ENCODE measurements around the gene WBP1L. TPM values are rescaled to one million over a fixed set of nuclear protein-coding genes. Genes with fewer than 3 reads are reported as not detected.
"Not testable (repeated sequence)": the region's sequence is repeated elsewhere in the genome, so short reads cannot be mapped to it uniquely, and the experiment has no call there.

Gene WBP1L
- polyA plus RNA-seq, 1 donor = 44.8 TPM

DNA sequence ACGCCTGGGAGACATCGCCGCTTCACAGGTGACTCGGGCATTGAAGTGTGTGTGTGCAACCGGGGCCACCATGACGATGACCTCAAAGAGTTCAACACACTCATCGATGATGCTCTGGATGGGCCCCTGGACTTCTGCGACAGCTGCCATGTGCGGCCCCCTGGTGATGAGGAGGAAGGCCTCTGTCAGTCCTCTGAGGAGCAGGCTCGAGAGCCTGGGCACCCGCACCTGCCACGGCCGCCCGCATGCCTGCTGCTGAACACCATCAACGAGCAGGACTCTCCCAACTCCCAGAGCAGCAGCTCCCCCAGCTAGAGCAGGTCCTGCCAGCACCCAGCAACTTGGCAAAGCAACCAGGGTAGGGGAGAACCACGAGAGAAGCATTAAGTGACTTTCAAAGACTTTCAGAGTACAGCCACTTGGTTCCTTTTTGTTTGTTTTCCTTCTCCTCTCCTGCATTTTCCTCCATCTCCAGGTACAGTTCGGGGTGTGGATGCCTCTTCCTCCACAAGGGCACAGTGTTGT, 69.3 kb downstream of the WBP1L start:
- no peak for DNase-seq

DNA sequence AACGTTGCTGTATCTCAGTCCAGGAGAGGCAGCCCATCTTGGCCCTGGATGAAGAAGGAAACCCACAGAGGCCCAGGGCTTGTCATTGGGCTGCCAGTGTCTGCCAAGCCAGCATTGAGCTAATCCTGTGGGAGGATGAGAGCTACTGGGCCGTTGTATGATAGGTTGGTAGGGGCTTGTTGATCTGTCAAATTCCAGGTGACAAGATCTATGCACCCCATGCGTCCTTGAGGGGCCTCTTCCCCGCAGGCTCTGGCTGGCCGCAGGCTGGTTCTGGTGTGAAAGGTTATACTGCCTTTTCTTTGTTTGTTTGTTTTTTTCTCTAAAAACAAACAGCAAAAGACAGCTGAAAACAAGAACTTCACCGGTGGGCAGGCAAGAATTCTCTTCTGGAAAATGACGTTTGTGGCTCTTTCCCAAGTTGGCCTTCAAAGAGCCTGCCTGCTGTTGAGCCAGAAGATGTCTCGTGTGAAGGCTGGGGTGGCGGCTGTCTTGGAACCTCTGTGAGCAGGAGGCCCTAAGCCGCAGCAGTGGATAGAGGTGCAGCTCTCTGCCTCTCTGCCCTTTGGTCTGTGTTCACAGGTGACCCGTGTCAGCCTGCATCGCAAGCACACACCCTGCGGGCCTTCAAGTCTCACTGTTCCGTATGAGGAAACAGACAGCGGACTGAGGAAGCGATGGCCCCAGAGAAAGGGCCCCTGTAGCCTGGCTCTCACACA, 70.1 kb downstream of the WBP1L start:
- DNase-seq = peak; percentile 57

DNA sequence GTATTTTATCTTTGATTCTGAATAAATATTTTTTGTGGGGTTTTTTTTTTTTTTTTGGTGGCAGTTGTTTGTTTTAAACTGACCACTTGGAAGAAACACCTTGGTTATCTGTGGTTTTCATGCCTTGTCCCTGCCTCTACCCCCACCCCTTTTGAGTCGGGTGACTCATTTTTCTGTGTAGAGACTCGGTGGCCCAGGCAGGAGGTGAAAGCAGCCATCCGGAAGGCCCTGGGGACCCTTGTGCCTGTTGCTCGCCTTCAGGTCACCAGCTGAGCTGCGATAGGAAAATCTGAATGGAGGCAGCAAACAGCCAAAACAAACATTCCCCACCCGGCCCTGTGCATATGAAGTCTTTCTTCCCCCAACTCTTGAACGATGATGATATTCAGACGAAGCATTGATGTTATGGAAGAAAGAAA, 70.7 kb downstream of the WBP1L start:
- no peak for DNase-seq

DNA sequence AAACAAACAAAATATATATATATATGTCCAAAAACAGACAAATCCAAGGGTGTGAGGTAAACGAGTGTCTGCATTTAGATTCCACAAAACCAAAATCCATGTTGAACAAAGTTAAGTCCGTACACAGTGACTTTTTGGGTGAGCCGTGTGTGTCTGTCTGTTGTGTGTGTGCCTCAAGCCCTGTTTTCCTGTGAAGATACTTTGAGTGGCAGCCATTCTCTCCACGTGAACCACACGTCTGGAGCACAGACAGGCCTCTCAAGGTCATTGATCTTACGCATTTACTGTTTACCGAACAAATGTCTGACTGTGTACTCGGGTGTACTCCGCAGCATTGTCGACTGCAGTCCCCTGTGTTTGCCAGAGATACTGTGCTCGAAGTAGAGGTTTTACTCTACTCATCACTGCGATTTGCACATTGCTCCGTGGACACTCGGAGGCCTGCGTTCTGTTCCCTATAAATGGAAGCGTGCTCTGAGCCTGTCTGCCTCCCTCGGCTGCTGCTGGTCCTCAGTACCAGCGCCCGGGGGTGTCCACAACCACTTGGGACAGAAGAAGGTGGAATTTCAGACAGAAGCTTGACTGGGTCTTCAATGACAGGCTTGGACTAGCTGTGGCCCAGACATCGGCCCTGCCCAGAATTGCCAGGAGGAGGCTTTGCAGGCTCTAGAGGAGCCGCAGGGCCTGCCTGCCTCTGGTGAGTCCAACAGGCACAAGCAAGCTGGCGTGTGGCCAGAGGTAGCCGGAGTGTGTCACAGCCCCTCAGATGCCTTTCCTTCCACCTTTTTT, 71.3 kb downstream of the WBP1L start:
- DNase-seq = no peak

DNA sequence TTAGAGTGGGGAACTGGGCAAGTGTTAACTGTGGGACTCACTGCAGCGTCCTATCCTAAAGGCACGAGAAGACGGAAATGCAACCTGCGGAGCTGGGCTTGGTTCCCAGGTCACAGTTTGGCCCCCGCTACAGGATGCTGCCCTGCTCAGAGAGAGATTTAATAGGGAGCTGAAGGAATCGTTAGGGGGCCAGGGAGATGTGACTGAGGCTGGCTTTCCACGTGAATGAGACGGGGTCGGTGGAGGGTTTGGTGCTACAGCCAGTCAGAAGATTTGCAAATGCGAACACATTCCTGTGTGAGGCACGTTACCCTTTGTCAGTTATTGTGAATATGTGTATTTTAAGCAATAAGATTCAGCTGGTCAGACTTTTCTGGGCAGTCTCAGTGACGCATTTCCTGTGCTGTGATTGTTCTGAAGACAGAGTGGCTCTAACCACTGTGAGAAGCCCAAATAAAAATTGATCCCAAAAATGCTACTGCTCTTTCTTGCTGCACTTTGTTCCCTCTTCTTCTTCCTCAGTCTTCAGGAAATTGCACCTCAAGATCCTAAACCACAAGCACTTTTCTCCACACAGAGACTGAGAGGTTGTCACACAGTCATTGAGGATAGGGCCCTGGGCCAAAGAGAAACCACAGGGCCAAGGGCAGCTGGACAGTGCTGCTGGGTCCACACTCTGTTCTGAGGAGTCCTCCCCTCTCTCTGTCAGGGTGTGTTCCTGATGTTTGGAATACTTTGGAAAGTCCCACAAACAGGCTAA, 72.2 kb downstream of the WBP1L start:
- no peak for DNase-seq

DNA sequence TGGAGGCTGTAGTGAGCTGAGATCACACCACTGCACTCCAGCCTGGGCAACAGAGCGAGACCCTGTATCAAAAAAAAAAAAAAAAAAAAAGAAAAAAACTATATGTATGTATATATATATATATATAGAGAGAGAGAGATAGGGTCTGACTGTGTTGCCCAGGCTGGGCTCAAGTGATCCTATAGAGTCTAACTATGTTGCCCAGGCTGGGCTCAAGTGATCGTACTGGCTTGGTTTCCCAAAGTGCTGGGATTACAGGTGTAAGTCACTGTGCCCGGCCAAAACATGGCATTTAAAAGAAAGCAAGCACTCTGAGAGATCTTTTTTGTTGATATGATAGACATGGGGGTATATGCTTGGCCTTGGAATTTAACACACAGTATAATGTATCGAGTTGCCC, 73.4 kb downstream of the WBP1L start:
- no peak for DNase-seq

DNA sequence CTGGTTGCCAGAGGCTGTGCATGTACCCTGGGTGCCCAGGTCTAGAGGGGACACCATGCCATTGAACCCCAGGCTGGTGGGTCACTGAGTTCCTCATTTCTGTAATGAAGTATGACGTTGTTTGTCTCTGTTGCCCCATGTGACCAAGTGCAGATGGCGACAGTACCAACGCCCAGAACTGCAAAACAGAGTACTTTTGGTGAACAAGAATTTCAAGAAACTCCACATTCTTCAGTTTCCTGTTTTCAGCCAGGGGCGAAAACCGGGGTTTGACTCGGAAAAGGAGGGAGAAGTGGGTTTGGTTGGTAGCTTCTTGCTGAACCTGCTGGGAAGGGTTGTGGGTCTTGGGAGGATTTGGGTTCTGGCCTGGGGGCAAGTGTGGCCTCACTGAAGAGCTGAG, 75.3 kb downstream of the WBP1L start:
- no peak for DNase-seq

DNA sequence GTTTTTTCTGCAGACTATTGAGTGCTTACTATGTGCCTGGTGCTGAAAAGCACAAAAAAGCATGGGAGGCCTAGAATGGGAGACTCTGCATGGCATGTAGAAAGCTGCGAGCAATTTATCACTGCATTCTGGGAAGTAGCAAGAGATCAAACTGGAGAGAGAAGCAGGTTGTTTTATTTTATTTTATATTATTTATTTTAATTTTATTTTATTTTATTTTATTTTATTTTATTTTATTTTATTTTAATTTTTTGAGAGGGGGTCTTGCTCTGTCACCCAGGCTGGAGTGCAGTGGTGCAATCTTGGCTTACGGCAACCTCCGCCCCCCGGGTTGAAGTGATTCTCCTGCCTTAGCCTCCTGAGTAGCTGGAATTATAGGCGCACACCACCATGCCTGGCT, 76.3 kb downstream of the WBP1L start:
- not testable (repeated sequence) for DNase-seq

DNA sequence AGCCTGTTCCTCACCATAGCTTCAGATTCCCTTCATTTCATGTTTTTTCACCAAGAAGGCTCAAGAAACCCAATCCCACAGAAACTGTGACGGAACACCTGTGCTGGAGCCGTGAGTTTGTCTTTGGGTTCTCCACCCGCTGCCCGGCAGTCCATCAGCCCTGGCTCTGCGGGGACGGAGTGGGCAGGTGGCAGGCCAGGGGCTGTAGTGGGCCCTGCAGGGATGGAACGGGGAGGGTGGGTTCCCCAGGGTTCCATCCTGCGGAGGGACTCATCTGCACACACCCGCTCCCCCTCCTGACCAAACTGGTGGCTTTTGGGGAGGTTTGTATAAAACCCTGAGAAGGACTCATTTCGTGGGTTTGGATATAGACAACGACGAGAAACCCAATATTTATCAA, 78.5 kb downstream of the WBP1L start:
- no peak for DNase-seq

DNA sequence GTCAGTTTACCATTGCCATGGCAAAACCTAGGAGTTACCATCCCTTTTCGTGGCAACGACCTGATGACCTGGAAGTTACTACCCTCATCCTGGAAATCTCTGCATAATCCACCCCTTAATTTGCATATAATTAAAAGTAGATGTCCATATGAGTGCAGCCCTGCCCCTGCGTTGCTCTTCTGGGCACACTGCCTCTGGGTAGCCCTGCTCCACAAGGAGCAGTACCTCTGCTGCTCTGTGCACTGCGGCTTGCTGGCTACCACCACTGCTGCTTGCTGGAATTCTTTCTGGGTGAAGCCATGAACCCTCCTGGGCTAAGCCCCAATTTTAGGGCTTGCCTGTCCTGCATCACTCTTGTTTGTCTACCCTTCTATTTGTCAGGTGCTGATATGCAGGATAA, 80.9 kb downstream of the WBP1L start:
- no peak for DNase-seq

DNA sequence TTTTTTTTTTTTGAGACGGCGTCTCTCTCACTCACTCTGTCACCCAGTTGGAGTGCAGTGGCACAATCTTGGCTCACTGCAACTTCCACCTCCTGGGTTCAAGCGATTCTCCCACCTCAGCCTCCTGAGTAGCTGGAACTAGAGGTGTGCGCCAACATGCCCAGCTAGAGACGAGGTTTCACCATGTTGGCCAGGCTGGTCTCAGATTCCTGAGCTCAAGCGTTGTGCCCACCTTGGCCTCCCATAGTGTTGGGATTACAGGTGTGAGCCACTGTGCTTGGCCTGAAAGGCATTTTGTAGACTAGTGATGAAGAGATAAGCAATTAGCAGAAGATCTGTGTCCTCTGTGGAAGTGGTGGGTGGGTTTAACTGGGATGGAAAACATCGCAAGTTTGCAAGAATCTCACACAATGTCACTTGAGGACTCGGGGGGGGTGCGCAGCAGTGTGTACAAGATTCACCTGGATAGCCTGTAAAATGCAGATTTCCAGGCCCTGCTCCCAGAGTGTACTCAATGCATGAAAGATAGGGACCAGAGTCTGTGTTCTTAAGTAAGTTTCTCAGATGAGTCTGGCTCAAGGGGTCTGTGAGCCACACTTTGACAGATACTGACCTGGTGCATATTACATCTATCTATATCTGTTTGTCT, 82.5 kb downstream of the WBP1L start:
- no peak for DNase-seq

DNA sequence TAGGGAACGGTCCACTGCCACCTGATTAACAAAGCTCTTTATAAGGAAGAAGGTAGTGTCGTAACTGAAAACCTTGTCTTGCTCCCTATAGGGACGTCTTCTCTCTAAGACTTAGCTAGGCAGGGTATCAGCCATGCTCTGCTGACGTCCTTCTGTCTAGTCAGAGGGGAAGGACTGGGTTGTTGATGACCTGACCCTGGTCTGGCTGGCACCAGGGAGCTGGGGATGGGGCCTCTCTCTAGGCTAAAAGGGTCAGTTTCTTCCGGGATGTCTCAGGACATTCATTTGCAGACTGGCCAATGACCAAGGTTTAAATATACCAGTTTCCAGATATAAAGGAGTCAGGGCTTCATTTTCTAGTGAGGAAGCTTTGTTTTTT, 83.8 kb downstream of the WBP1L start:
- no peak for DNase-seq

DNA sequence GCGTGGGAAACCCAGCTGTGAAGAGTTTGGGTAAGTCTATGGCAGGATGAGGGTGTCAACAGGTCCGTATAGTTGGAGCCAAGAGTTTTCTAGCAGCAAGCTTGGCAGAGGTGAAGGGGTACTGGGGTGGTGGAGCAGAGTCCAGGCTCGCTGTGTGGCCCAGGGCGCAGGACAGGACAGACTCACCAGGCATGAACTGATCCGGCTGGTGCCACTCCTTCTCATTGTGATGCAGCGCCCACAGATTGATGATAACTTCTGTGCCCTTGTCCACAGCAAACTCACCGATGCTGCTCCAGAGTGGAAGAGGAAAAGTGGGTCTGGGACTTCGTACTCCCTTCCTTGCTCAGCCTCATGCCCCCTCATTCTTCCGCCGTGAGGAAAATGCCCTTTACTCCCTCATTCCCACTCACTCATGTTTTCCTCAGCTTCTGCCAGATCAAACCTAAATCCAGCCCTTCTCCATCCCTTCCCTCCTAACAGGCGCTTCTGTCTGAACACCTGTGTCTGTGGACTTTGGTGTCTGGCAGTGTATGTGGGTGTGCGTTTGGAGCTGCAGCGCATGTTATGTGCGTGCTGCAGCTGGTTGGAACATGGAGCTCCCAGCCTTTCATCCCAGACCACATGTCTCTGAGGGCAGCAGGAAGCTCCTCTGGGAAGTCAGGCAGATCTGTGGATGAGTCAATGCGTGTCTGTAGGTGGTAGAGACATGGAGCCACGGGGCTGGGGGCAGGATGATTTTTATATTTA, 87.7 kb downstream of the WBP1L start:
- DNase-seq = no peak

DNA sequence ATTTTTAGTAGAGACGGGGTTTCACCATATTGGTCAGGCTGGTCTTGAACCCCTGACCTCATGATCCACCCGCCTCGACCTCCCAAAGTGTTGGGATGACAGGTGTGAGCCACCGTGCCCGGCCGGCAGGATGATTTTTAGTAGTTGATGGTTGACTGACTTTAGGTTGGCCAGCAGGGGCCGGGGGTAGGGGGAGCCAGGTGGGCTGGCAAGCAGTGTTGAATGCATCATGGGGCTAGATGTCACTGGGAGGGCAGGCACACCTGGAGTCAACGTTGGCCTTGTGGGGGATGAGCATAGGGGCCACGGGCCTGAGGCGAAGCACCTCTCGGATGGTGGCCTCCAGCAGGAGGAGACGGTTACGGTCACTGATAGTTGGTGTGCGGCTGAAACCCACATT, 88.5 kb downstream of the WBP1L start:
- no peak for DNase-seq

DNA sequence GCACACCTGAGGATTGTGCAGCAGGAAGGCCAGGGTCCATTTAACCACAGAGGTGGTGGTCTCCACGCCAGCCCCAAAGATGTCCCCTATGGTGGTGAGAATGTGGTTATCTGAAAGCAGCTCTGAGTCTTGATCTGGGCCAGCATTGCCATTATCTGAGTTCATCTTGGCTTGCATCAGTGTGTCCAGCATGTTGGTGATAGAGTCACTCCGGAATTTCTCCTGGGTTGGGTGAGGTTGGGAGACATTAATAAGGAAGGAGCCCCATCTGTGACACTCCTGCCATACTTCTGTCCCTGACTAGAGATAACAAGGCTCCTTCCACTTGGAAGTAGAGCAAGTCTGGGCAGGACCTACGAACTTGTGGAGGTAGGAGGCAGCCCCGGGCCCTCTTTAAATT, 89.2 kb downstream of the WBP1L start:
- no peak for DNase-seq

DNA sequence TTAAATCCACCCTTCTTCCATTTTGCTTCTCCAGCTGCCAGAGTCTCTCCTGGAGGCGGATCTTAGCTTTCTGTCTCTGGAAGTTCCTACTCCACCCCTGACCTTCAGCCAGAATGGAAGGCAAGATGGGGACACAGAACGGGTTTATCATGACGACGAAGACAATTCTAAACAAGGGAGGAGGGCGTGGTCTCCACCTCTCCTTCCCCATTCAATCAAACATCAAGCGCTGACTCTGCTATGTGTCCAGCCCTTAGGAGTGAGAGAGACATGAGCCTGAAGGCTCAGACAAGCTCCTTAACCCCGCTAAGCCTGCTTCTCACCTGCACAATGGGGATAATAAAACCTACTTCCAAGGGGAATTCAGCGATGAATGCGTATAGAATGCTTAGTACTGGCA, 90.4 kb downstream of the WBP1L start:
- DNase-seq = no peak

DNA sequence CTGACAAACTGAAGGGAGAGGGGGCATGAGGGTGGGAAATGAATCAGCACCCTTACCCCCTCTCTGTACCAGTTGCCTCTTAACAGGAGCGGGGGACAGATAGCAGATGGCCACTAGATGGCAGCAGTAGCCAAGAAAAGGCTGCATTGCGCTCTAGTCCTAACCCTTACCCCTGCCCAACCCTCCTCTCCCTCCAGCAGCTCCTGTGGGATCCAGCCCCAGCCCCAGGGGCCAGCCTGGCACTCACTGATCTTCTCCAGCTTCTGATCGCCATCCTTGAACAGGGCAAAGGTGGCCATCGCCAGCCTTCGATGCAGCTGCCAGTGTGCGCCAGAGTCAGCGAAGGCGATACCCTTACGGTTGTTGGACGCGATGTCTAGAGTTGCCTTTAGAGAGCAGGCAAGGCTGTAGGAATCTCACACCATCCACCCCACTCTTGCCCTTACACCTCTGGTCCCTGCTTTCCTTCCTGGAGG, 91.3 kb downstream of the WBP1L start:
- DNase-seq = peak; percentile 69

DNA sequence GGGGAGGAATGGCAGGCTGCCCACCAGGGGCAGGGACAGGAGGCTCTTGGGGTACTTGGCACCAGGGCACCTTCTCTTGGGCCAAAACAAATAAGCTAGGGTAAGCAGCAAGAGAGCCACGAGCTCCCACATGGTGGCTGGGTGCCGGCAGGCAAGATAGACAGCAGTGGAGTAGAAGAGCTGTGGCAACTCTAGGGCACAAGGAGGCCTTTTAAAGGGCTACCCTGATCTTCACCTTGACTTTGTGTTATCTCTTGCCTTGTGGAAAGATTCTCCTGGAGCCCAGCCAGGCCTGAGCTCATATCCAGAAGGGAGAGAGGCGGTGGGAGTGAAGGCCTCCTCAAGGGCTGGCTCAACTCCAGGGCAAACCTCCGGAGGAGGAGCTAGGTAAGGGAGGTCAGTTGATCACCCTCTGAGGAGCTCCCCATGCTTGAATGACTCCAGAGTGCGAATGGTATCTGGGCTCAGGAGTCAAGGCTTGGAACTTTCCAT, 93.5 kb downstream of the WBP1L start, which contains the start of gene CYP17A1:
CYP17A1 (minus strand) TSS at position 184 of the 492 bp plus-strand sequence; CDS start at position 132, 52 bp downstream.
- DNase-seq = no peak

DNA sequence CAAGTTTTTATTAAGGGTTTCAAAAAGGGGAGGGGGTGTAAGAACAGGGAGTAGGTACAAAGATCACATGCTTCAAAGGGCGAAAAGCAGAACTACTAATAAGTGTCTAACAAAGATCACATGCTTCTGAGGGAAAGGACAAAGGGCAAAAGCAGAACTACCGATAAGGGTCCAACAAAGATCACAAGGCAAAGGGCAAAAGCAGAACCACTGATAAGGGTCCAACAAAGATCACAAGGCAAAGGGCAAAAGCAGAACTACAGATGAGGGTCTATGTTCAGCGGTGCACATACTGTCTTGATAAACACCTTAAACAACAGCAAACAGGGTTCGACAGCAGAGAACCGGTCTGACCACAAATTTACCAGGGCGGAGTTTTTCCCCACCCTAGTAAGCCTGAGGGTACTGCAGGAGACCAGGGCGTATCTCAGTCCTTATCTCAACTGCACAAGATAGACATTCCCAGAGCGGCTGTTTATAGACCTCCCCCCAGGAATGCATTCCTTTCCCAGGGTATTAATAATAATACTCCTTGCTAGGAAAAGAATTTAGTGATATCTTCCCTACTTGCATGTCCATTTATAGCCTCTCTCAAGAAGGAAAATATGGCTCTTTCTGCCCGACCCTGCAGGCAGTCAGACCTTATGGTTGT, 94.7 kb downstream of the WBP1L start:
- not testable (repeated sequence) for DNase-seq

DNA sequence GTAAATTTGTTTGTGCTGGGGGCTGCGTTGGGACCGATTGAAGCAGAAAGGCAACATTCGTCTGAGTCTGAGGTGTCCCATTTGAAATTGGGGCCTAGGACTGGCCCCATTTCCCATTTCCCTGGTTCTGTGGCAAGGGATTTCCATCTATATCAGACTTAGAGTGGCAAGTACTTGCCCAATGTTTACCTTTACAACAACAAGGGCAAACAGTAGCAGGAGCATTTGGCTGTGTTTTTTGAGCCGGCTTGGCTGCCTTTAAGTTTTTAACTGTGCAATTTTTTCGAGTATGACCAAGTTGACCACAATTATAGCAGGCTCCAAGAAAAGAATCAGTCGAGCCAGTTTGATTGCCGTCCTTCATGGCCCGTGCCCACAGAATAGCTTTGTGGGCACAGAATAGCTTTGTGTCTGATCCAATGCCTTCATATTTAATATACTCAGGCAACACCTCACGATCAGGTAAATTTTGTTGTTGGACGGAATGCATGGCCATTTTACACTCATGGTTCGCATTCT, 98.1 kb downstream of the WBP1L start:
- no peak for DNase-seq

DNA sequence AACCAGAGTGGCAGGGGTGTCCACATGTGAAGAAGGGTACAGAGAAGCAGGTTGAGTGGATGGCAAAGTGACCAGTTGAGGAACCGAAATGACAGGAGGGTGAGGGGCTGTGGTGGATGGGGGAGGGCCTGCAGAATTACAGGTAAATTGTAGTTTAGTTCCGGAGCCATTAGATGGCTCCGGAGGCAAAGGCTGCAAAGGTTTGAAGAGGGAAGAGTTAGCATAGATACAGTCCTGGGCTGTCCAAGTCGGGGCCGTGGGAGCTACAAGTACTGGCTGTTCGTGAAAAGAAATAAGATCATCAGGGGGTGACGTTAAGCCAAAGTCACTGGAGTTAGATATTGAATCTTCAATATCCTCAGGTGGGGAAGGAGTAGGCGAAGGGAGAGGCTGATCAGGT, 99.4 kb downstream of the WBP1L start:
- DNase-seq = not testable (repeated sequence)
